BLaER1 (cell line): Measurements from ENCODE around the gene SCML1.

Experiments used
- H3K27ac ChIP-seq: shearing (Covaris generic); formaldehyde crosslinking; 2 replicates; pipeline ENCODE4 v1.8.1; 2022
- H3K27me3 ChIP-seq: shearing (Covaris generic); formaldehyde crosslinking; 2 replicates; pipeline ENCODE4 v1.8.1; 2022
- H3K36me3 ChIP-seq: shearing (Covaris generic); formaldehyde crosslinking; 2 replicates; pipeline ENCODE4 v1.8.1; 2022
- H3K4me1 ChIP-seq: shearing (Covaris generic); formaldehyde crosslinking; 2 replicates; pipeline ENCODE4 v1.8.1; 2022
- H3K4me2 ChIP-seq: shearing (Covaris generic); formaldehyde crosslinking; 2 replicates; pipeline ENCODE4 v1.8.1; 2022
- H3K4me3 ChIP-seq: shearing (Covaris generic); formaldehyde crosslinking; 2 replicates; pipeline ENCODE4 v1.8.1; 2022
- H3K9ac ChIP-seq: shearing (Covaris generic); formaldehyde crosslinking; 2 replicates; pipeline ENCODE4 v1.8.1; 2022
- H3K9me3 ChIP-seq: shearing (Covaris generic); formaldehyde crosslinking; 2 replicates; pipeline ENCODE4 v1.8.1; 2022
- H4K20me1 ChIP-seq: shearing (Covaris generic); formaldehyde crosslinking; 2 replicates; pipeline ENCODE4 v1.8.1; 2022
- Cebpa-rat ChIP-seq: shearing (Covaris generic); IDR thresholded peaks from 2 replicates; pipeline ENCODE4 v1.8.1; 2022

SCML1 gene

DNA sequence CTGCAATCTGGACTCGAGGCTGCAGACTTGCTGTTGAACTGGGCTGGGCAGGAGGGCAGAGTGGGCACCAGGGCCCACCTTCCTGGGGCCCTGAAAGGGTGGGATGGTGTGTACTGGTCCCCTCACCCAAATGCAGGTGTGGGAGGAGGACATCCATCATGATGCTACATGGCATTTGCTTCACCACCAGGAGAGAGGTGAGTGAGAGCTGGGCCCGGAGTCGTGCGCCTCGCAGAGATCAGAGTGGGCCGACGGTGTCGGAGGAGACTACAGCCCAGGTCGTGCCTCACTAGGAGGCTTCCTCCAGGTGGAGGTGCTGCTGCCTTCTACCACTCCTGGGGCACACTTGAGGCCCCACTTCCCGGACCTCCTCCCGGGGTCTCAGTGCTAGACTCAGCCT is 50.3 kb downstream of the SCML1 start:
- Histone ChIP-seq H3K4me2 (no peak overlapping the region), H3K9ac (no peak overlapping the region), H3K27me3 (peaks cover 48% of the 10 kb centered on the region), H3K9me3 (no peaks in the 10 kb centered on the region), H3K4me3 (no peak overlapping the region), H3K4me1 (no peaks in the 10 kb centered on the region), H3K36me3 (no peaks in the 10 kb centered on the region), H3K27ac (no peak overlapping the region), H4K20me1 (no peaks in the 10 kb centered on the region; the same call in 1 of the 2 replicates)
- TF ChIP-seq Cebpa-rat = no peak

DNA sequence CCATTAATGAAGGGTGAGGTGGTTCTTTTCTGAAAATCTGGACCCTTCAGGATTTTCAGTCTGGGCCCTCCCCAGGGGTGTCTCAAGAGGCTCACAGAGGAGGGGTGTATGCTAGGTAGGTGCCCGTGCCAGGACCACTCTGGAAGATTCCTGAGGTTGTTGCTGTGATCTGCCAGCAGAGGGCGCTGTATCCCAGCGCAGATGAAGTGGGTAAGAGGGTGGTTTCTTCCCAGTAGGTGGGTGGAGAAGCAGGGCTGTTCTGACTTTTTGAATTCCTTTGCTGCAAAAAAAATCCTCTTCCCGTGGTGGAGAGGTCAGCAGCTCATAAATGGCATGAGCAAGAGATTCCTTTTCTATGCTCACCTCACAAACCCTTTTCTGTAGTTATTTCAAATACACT is 51.1 kb downstream of the SCML1 start:
- H3K4me2 ChIP-seq = no peak overlapping the region
- H3K36me3 ChIP-seq = no peaks in the 10 kb centered on the region
- H3K9ac ChIP-seq = no peak overlapping the region
- peaks cover 57% of the 10 kb centered on the region for H3K27me3 ChIP-seq
- no peaks in the 10 kb centered on the region for H3K9me3 ChIP-seq
- no peak overlapping the region for H3K4me3 ChIP-seq
- no peak for TF ChIP-seq Cebpa-rat
- H4K20me1 ChIP-seq = no peaks in the 10 kb centered on the region; the same call in 1 of the 2 replicates
- H3K4me1 ChIP-seq = no peaks in the 10 kb centered on the region
- H3K27ac ChIP-seq = no peak overlapping the region

- H3K36me3 ChIP-seq = no peaks in the 10 kb centered on the region
- H3K4me2 ChIP-seq = no peak overlapping the region
- peaks cover 63% of the 10 kb centered on the region for H3K27me3 ChIP-seq
- H3K4me3 ChIP-seq = no peak overlapping the region
- TF ChIP-seq Cebpa-rat = no peak
- H3K9me3 ChIP-seq = no peaks in the 10 kb centered on the region
- H3K4me1 ChIP-seq = no peaks in the 10 kb centered on the region
- H4K20me1 ChIP-seq = no peaks in the 10 kb centered on the region; the same call in 1 of the 2 replicates
- H3K27ac ChIP-seq = no peak overlapping the region
- no peak overlapping the region for H3K9ac ChIP-seq
Measured at GRCh38 chrX:17788956-17789562, 51.8 kb downstream of the SCML1 start.

DNA sequence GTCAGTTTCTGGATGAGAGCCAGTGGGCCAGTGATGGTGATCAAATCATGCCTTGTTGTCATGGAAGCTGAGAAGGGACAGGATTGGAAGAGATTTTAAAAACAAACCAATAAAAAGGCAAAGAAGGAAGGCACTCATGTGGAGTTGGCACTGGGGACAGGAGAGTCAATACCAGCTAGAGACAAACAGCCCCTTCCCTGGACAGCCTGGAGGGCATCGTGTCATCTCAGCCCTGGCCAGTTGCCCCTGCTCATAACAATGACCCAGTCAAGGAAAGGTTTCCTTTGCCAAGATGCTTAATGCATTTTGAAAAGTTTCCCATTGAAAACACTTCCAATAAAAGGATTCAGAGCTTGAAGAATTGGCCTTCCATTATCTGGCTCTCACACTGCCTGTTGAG is 55.5 kb downstream of the SCML1 start:
- Histone ChIP-seq H3K36me3 (no peaks in the 10 kb centered on the region), H3K4me3 (no peak overlapping the region), H4K20me1 (peaks cover 13% of the 10 kb centered on the region), H3K4me2 (no peak overlapping the region), H3K9me3 (no peaks in the 10 kb centered on the region), H3K27ac (no peak overlapping the region), H3K9ac (no peak overlapping the region), H3K4me1 (no peaks in the 10 kb centered on the region), H3K27me3 (peaks cover 95% of the 10 kb centered on the region)
- TF ChIP-seq Cebpa-rat = no peak

DNA sequence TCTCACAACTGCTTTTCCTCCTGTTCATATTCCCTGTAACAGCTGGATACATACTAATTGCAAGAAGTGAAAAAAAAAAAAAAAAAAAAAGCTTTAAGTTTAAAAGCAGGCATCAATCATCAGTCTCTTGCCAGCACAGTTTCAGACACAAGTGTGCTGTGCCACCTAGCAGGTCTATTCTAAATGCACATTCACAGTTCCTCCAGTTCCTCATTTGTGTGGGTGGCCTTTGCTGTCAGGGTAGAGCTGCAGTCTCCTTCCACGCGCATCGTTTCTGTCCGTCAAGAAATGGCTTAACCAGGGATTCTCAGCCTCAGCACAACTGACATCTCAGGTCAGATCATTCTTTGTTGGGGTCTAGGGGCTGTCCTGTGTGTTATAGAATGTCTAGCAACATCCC is 61.6 kb downstream of the SCML1 start:
- H3K27ac ChIP-seq = no peak overlapping the region
- peaks cover 13% of the 10 kb centered on the region for H4K20me1 ChIP-seq
- no peaks in the 10 kb centered on the region for H3K36me3 ChIP-seq
- no peak overlapping the region for H3K4me2 ChIP-seq
- no peaks in the 10 kb centered on the region for H3K9me3 ChIP-seq
- no peak overlapping the region for H3K9ac ChIP-seq
- no peak for TF ChIP-seq Cebpa-rat
- H3K27me3 ChIP-seq = peaks cover 94% of the 10 kb centered on the region
- H3K4me3 ChIP-seq = no peak overlapping the region
- no peaks in the 10 kb centered on the region for H3K4me1 ChIP-seq

- H3K9me3 ChIP-seq = no peaks in the 10 kb centered on the region
- H3K4me1 ChIP-seq = no peaks in the 10 kb centered on the region
- no peak for TF ChIP-seq Cebpa-rat
- no peak overlapping the region for H3K4me2 ChIP-seq
- no peaks in the 10 kb centered on the region for H3K36me3 ChIP-seq
- no peak overlapping the region for H3K4me3 ChIP-seq
- peaks cover 8% of the 10 kb centered on the region; the same call in 1 of the 2 replicates for H4K20me1 ChIP-seq
- no peak overlapping the region for H3K27ac ChIP-seq
- peaks cover 94% of the 10 kb centered on the region for H3K27me3 ChIP-seq
- no peak overlapping the region for H3K9ac ChIP-seq
Measured at GRCh38 chrX:17801431-17801830, 64.1 kb downstream of the SCML1 start.

- Histone ChIP-seq H3K4me2 (no peak overlapping the region), H3K4me3 (no peak overlapping the region), H4K20me1 (peaks cover under 1% of the 10 kb centered on the region; the same call in 1 of the 2 replicates), H3K4me1 (no peaks in the 10 kb centered on the region), H3K27me3 (peaks cover 93% of the 10 kb centered on the region), H3K9me3 (no peaks in the 10 kb centered on the region), H3K36me3 (no peaks in the 10 kb centered on the region), H3K27ac (no peak overlapping the region), H3K9ac (no peak overlapping the region)
- TF ChIP-seq Cebpa-rat = no peak
Measured at GRCh38 chrX:17802756-17803155, 65.5 kb downstream of the SCML1 start.

DNA sequence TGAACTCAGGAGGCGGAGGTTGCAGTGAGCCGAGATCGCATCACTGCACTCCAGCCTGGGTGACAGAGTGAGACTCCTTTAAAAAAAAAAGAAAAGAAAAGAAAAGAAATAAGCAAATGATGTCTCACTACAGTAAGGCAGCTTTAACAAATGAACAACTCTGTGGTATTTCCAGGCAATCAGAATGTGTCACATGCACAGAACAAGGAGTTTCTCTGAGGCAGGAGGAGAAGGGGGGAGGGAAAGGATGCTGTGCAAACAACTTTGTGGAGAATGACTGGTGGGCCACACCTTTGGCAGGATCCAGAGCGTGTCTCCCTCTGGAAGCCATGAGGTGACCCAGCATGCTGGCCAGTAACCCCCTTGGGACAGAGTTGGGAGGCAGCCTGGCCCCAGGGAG is 66.2 kb downstream of the SCML1 start:
- TF ChIP-seq Cebpa-rat = no peak
- Histone ChIP-seq H3K27me3 (peaks cover 90% of the 10 kb centered on the region), H4K20me1 (no peaks in the 10 kb centered on the region; the same call in 1 of the 2 replicates), H3K9me3 (no peaks in the 10 kb centered on the region), H3K36me3 (no peaks in the 10 kb centered on the region), H3K4me3 (no peak overlapping the region), H3K27ac (no peak overlapping the region), H3K9ac (no peak overlapping the region), H3K4me1 (no peaks in the 10 kb centered on the region), H3K4me2 (no peak overlapping the region)
